Upper lobe of right lung (tissue), 1 donor: ENCODE measurements around the gene VAV1. TPM values are rescaled to one million over a fixed set of nuclear protein-coding genes. Genes with fewer than 3 reads are reported as not detected.

Experiments
- ATAC-seq: fragments of 200-7000 bp; cut with Tn5 transposase; one replicate; pipeline ENCODE4 v1.9.1; 2020; ENCODE audit warnings: mild to moderate bottlenecking, moderate library complexity
- DNase-seq: peaks from one replicate; pipeline ENCODE4 v3.0.0-alpha.2; 2020
- H3K27ac ChIP-seq: fragments of 200-600 bp; one replicate; pipeline ENCODE4 v1.8.0; 2022
- H3K27me3 ChIP-seq: fragments of 200-600 bp; one replicate; pipeline ENCODE4 v1.8.0; 2022; ENCODE audit warnings: mild to moderate bottlenecking
- H3K36me3 ChIP-seq: fragments of 200-600 bp; one replicate; pipeline ENCODE4 v1.8.0; 2022
- H3K4me1 ChIP-seq: fragments of 200-600 bp; one replicate; pipeline ENCODE4 v1.8.0; 2022
- H3K4me3 ChIP-seq: fragments of 200-600 bp; one replicate; pipeline ENCODE4 v1.8.0; 2022; ENCODE audit warnings: mild to moderate bottlenecking
- H3K9me3 ChIP-seq: fragments of 200-600 bp; one replicate; pipeline ENCODE4 v1.8.0; 2022
- CTCF ChIP-seq: fragments of 200-600 bp; IDR thresholded peaks from one replicate; pipeline ENCODE4 v1.8.0; 2022; ENCODE audit warnings: antibody characterized with exemption
- intact Hi-C: fragments of 100-400 bp; cut with DNase I; formaldehyde crosslinking; loops from one replicate; pipeline ENCODE4 v1.11.0; 2022
- total RNA-seq: library from RNA; stranded (reverse); fragmentation: NEBNext Ultra II Directional; extraction: Animal tissue kit (Norgen Biotek cat#: 25700); gene quantifications from one replicate; pipeline ENCODE4 v1.2.1, GENCODE V29; 2021
- donor health status: DM: no; HTN: yes; CAD: no; lungs with severe emphysema.

The VAV1 gene
- total RNA-seq, 1 donor from 2014 or later, result 31.6 TPM

DNA sequence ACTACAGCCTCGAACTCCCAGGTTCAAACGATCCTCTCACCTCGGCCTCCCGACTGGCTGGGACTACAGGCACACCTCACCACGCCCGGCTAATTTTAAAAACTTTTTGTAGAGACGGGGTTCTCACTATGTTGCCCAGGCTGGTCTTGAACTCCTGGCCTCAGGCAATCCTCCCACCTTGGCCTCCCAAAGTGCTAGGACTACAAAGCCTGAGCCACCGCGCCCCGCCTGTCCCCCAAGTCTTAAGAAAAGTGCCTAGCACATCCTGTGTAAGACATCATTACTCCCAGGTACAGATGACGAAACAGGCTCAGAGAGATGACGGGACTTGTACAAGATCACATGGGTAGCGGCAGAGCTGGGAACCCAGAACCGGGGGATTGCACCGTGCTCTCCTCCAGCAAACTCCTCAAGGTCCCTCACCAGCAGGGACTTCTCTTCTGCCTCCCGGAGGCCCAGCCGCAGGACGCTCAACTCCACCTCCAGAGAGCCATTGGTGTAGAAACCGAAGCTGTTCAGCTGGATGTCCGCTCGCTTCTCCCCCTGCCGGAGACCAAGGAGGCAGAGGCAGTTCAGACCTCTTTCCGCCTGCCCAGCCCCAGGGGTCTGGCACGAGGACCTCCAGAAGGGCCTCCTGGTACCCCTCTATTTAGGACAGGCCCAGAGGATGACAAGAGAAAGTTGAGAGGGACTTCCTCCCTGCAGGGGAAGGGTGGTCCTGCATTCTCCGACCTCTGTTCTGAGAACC is 36.2 kb upstream of the VAV1 start:
- peak; percentile 36 for ATAC-seq
- DNase-seq, result peak; percentile 88
- no peaks in the 10 kb centered on the region for H3K9me3 ChIP-seq
- intact Hi-C loops, result no loop called here
- H3K4me1 ChIP-seq, result peaks cover 25% of the 10 kb centered on the region
- peak; percentile 64 for TF ChIP-seq CTCF
- H3K27me3 ChIP-seq, result no peaks in the 10 kb centered on the region
- H3K27ac ChIP-seq, result peak overlapping the region; percentile 96
- H3K36me3 ChIP-seq, result peaks cover 12% of the 10 kb centered on the region
- H3K4me3 ChIP-seq, result peak overlapping the region; percentile 93

DNA sequence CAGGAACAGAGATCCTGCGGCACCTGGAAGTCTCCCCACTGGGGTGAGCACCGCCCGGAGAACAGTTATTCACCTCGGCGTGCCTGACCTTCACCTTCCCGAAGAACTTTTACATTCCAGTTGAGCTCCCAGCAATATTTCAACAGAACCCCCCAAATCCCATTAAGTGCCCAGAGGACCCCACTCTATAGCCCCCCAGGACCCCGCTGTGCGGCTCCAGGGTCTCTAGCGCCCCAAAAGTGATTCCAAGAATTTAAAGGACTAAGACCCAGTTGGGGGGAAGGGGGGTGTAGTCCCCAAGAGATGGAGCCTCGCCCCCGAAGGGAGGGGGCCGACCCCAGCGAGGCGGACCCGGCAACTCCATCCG is 35.6 kb upstream of the VAV1 start:
- no peak for TF ChIP-seq CTCF
- H3K36me3 ChIP-seq, result peaks cover 12% of the 10 kb centered on the region
- DNase-seq (no peak), ATAC-seq (no peak)
- peak overlapping the region; percentile 93 for H3K4me3 ChIP-seq
- peaks cover 25% of the 10 kb centered on the region for H3K4me1 ChIP-seq
- intact Hi-C loops, result no loop called here
- no peaks in the 10 kb centered on the region for H3K27me3 ChIP-seq
- peak overlapping the region; percentile 96 for H3K27ac ChIP-seq
- H3K9me3 ChIP-seq, result no peaks in the 10 kb centered on the region

- intact Hi-C loops, result no loop called here
- peak within 1 kb of the TSS; percentile 93 for H3K4me3 ChIP-seq
- DNase-seq (peak; percentile 100), ATAC-seq (peak; percentile 82)
- TF ChIP-seq CTCF, result no peak
- no peaks in the 10 kb centered on the region for H3K9me3 ChIP-seq
- peaks cover 9% of the 10 kb centered on the region for H3K36me3 ChIP-seq
- no peaks in the 10 kb centered on the region for H3K27me3 ChIP-seq
- peaks cover 26% of the 10 kb centered on the region for H3K4me1 ChIP-seq
- peak within 1 kb of the TSS; percentile 96 for H3K27ac ChIP-seq
Measured at GRCh38 chr19:6737284-6737872, 35.1 kb upstream of the VAV1 start, which contains the start of gene GPR108. GPR108 (minus strand) TSS chr19:6737580; CDS start chr19:6737576, 4 bp downstream.

GRCh38 chr19:6737873-6738786 is 34.4 kb upstream of the VAV1 start:
- Histone ChIP-seq H3K4me3 (peak overlapping the region; percentile 47), H3K27ac (peak overlapping the region; percentile 84), H3K27me3 (no peaks in the 10 kb centered on the region), H3K9me3 (no peaks in the 10 kb centered on the region), H3K4me1 (peaks cover 32% of the 10 kb centered on the region), H3K36me3 (peaks cover 9% of the 10 kb centered on the region)
- DNase-seq (peak; percentile 95), ATAC-seq (peak; percentile 41)
- TF ChIP-seq CTCF, result peak; percentile 60
- intact Hi-C loops, result no loop called here

DNA sequence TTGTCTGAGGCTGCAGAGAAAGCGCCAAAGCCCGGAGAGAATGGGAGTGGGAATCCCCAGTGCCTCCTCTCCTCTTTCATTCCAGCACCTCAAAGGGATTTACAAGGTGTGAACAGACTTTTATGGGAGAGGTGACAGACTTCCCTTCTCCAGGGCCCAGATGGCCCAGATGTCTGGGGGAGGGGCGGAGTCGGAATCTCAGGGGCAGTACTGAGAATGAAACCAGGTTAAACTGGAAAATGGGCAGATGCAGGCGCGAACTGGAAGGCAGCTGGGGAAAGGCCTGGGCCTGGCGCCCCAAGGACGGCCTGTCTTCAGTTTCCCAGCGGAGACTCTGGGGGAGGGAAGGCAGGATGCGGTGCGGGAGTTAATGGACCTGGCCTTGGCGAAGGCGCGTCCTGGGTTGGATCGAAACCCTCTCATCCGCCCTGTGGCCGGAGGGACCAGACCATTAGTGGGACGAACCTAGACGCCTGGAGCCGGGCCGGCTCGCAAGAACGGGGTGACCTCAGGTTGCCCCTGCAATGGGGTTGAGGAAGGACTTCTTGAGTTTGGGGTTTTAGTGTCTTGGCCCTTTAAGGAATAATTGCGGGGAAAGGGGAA is 33.6 kb upstream of the VAV1 start:
- Histone ChIP-seq H3K36me3 (peaks cover 14% of the 10 kb centered on the region), H3K9me3 (no peaks in the 10 kb centered on the region), H3K27ac (peak overlapping the region; percentile 84), H3K27me3 (no peaks in the 10 kb centered on the region), H3K4me3 (peak overlapping the region; percentile 47), H3K4me1 (peaks cover 39% of the 10 kb centered on the region)
- intact Hi-C loops, result no loop called here
- DNase-seq (peak; percentile 75), ATAC-seq (no peak)
- TF ChIP-seq CTCF, result no peak
